ENCODE data around the gene MEF2A.

GRCh38 chr15:99651023-99651807, 85.4 kb downstream of the MEF2A start:
- no peak for TF ChIP-seq CTCF (conservative IDR thresholded peaks at IDR 0.05)
- no peak for TF ChIP-seq ZFX (IDR thresholded peaks at IDR 0.05)

Data from C4-2B (cell line).